Mucosa of descending colon (tissue), 3 donors: Measurements from ENCODE around the gene TSPAN3. TPM values are rescaled to one million over a fixed set of nuclear protein-coding genes. Genes with fewer than 3 reads are reported as not detected.

Experiments
- ATAC-seq: fragments of 200-7000 bp; cut with Tn5 transposase; one replicate; pipeline ENCODE4 v1.9.1; 2020; ENCODE audit warnings: mild to moderate bottlenecking, moderate library complexity
- DNase-seq, 3 donors: peaks; one replicate each; pipeline ENCODE4 v3.0.0-alpha.2; 2020
- H3K36me3 ChIP-seq: fragments of 200-600 bp; one replicate; pipeline ENCODE4 v1.8.0; 2021; ENCODE audit warnings: low read depth, mild to moderate bottlenecking
- H3K4me1 ChIP-seq: fragments of 200-600 bp; one replicate; pipeline ENCODE4 v1.8.0; 2021; ENCODE audit warnings: low read depth, mild to moderate bottlenecking
- H3K4me3 ChIP-seq: fragments of 200-600 bp; one replicate; pipeline ENCODE4 v1.8.0; 2021; ENCODE audit warnings: mild to moderate bottlenecking
- H3K9me3 ChIP-seq: fragments of 200-600 bp; one replicate; pipeline ENCODE4 v1.8.0; 2021; ENCODE audit warnings: mild to moderate bottlenecking
- intact Hi-C, 2 donors: fragments of 100-400 bp; cut with DNase I in 1 of 2; cut with micrococcal nuclease in 1 of 2; formaldehyde crosslinking; loops; one replicate each; pipeline versions ENCODE4 v1.11.0 to v1.11.1; 2022; cut with DNase I, micrococcal nuclease
- total RNA-seq, 3 donors: library from RNA; stranded (reverse); fragmentation: NEBNext Ultra II Directional in 2 of 3; extraction: Animal tissue kit (Norgen Biotek cat#: 25700) in 2 of 3; gene quantifications; one replicate each; pipeline versions ENCODE4 v1.2.1 to v1.2.4, GENCODE V29; 2021 to 2023
- TF ChIP-seq, protein P1 (sequence below): fragments of 200-600 bp; IDR thresholded peaks from one replicate; pipeline ENCODE4 v1.8.0; 2022; ENCODE audit warnings: antibody characterized with exemption, mild to moderate bottlenecking
- donor health status: DM: no; HTN: no; CAD: no; lungs with moderate emphysema.
- donor health status: DM: no; HTN: no; CAD: no.
- donor health status: DM: no; HTN: yes; CAD: no.

The TSPAN3 gene
- total RNA-seq, 3 donors from 2014 or later = 419 to 945 (median 666) TPM

DNA sequence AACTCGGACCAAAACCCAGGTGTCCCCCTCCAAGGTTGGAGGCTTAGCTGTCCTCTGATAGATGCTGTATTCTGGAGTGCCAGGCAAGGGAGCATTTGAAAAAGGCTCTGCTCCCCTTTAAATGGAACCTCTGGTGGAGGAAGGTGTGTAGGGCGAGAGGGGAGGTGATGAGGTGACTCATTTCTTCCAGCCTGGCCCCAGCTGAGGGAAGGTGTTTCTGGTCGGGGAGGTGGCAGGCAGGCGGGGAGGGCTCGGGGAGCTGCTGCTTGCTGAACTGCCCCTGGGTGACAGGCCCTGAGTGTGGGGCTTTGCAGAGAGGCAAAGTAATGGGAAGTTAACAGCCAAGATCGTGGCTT lies 57.2 kb downstream of the TSPAN3 start:
- ATAC-seq = peak; percentile 73
- intact Hi-C loops = no loop called here
- Histone ChIP-seq H3K9me3 (no peaks in the 10 kb centered on the region), H3K4me1 (no peaks in the 10 kb centered on the region), H3K4me3 (no peak overlapping the region), H3K36me3 (no peaks in the 10 kb centered on the region)
- TF ChIP-seq, protein P1, sequence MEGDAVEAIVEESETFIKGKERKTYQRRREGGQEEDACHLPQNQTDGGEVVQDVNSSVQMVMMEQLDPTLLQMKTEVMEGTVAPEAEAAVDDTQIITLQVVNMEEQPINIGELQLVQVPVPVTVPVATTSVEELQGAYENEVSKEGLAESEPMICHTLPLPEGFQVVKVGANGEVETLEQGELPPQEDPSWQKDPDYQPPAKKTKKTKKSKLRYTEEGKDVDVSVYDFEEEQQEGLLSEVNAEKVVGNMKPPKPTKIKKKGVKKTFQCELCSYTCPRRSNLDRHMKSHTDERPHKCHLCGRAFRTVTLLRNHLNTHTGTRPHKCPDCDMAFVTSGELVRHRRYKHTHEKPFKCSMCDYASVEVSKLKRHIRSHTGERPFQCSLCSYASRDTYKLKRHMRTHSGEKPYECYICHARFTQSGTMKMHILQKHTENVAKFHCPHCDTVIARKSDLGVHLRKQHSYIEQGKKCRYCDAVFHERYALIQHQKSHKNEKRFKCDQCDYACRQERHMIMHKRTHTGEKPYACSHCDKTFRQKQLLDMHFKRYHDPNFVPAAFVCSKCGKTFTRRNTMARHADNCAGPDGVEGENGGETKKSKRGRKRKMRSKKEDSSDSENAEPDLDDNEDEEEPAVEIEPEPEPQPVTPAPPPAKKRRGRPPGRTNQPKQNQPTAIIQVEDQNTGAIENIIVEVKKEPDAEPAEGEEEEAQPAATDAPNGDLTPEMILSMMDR = no peak
- DNase-seq = peak in 1 of 3 donors; percentile 86

DNA sequence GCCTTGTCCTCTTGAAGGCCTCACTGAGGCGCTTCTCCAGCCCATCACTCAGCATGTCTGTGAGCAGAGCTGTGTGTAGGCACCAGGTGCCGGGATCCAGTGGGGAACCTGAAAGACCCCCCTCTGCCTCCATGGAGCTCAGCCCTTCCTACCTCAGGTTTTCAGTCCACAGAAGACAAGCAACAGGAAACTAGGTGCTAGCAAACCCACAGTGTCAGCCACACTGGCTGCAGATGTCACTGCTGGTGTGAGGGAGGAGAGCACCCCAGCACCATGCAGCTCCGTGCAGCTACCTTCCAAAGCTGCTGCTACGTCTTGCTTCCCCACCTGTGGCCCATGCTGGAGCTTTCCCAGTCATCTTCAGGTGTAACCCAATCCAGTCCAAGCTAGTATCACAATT lies 58.0 kb downstream of the TSPAN3 start:
- no peak overlapping the region for H3K4me3 ChIP-seq
- peak; percentile 55 for ATAC-seq
- H3K9me3 ChIP-seq = no peaks in the 10 kb centered on the region
- DNase-seq = peak in 1 of 3 donors; percentile 59
- H3K4me1 ChIP-seq = no peaks in the 10 kb centered on the region
- no peaks in the 10 kb centered on the region for H3K36me3 ChIP-seq
- intact Hi-C loops = no loop called here
- TF ChIP-seq, protein P1 = no peak

DNA sequence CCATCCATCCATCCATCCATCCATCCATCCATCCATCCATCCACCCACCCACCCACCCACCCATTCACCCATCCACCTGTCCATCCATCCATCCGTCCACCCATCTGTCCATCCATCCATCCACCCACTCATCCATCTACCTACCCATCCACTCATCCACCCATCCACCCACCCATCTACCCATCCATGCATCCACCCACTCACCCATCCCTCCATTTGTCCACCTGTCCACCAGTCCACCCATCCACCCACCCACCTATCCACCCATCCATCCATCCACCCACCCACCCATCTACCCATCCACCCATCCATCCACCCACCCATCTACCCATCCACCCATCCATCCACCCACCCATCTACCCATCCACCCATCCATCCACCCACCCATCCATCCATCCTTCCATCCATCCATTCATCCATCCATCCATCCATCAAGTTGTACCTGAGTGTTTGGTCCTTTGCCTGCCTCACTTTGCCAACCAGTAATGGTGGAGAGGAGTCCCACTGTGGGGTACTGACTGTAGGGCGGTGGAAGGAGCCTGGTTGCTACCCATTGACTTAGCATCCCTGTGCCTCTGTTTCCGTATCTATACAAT lies 58.7 kb downstream of the TSPAN3 start:
- Histone ChIP-seq H3K36me3 (no peaks in the 10 kb centered on the region), H3K4me1 (no peaks in the 10 kb centered on the region), H3K4me3 (no peak overlapping the region), H3K9me3 (no peaks in the 10 kb centered on the region)
- intact Hi-C loops = no loop called here
- ATAC-seq (no peak), DNase-seq (no peak)
- TF ChIP-seq, protein P1 = no peak

DNA sequence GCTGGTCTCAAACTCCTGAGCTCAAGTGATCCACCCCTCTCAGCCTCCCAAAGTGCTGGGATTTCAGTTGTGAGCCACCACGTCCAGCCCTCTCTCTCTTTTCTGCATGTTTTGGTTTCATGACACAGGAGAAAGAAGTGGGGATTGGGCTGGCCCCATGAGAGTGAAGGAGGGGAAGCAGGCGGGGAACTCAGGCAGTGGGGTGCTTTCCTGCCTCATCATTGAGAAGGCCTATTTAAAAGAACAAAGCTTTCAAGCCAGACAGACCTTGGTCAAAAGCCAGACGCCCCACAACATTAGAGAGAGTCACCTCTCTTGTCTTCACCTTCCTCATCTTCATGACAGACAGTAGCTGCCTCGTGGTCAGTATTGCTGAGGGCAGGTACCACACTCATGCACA lies 60.1 kb downstream of the TSPAN3 start:
- TF ChIP-seq, protein P1 = no peak
- Histone ChIP-seq H3K4me3 (no peak overlapping the region), H3K36me3 (no peaks in the 10 kb centered on the region), H3K9me3 (no peaks in the 10 kb centered on the region), H3K4me1 (no peaks in the 10 kb centered on the region)
- no peak for ATAC-seq
- DNase-seq = peak in 1 of 3 donors; percentile 18
- intact Hi-C loops = no loop called here

DNA sequence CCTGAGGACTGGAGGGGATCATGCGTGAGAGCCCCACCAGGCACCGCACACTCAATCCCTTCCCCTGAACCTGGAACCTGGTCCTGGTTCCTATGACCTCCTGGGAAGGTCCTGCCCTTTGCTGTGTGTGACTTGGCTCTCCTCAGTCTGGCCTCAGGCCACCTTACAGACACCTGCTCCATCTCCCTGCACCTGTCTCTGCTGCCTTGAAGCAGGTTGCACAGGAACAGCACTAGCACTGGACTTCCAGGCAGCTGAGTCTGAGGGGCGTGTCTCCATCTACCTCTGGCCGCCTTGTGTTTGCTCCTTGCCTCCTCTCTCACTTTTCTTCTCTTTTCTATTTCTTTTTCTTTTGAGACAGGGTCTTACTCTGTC lies 60.6 kb downstream of the TSPAN3 start:
- ATAC-seq = peak; percentile 36
- intact Hi-C loops = no loop called here
- TF ChIP-seq, protein P1 = no peak

More for the DNA sequence above, 60.6 kb downstream of the TSPAN3 start:
- no peaks in the 10 kb centered on the region for H3K4me1 ChIP-seq
- H3K4me3 ChIP-seq = no peak overlapping the region
- peak in 2 of 3 donors; percentile 17 to 21 for DNase-seq
- H3K9me3 ChIP-seq = no peaks in the 10 kb centered on the region
- H3K36me3 ChIP-seq = no peaks in the 10 kb centered on the region
